Pancreas (tissue), 10 donors: ENCODE measurements around the gene PCDH1. TPM values are rescaled to one million over a fixed set of nuclear protein-coding genes. Genes with fewer than 3 reads are reported as not detected.
A peak's percentile ranks its signal among the peaks of the same experiment; 100 is the strongest.

Experiments
- ATAC-seq, 4 donors: fragments of 200-7000 bp; cut with Tn5 transposase; one replicate each; pipeline versions ENCODE4 v1.8.0 to v1.9.1; 2020; ENCODE audit warnings: mild to moderate bottlenecking in 4 of 4, moderate library complexity in 4 of 4
- DNase-seq, 6 donors: peaks; one replicate each; pipeline ENCODE4 v3.0.0-alpha.2; 2020
- FAIRE-seq: peaks from 2 replicates; lab custom pipeline; 2012; peaks lifted over from hg19 to GRCh38; lab: Jason Lieb, UNC
- H3K27ac ChIP-seq, 4 donors: fragments of 200-600 bp; sonication (generic); 1 replicate in 3 of 4; 2 replicates in 1 of 4; pipeline versions ENCODE4 v1.5.0 to v1.8.0; 2020
- H3K27me3 ChIP-seq, 4 donors: fragments of 200-600 bp; one replicate each; pipeline ENCODE4 v1.8.0; 2021
- H3K36me3 ChIP-seq, 3 donors: fragments of 200-600 bp; sonication (generic) in 1 of 3; one replicate each; pipeline versions ENCODE4 v1.5.0 to v1.8.0; 2020 to 2021
- H3K4me1 ChIP-seq, 3 donors: fragments of 200-600 bp; one replicate each; pipeline ENCODE4 v1.8.0; 2021
- H3K4me3 ChIP-seq, 4 donors: fragments of 200-600 bp; sonication (generic) in 2 of 4; one replicate each; pipeline versions ENCODE4 v1.5.0 to v1.8.0; 2020 to 2021
- H3K9me3 ChIP-seq, 4 donors: fragments of 200-600 bp; one replicate each; pipeline ENCODE4 v1.8.0; 2021
- WGBS, 2 donors: extraction: QIAGEN DNeasy Blood & Tissue Kit; methylation state at CpG; one replicate each; pipeline ENCODE4 v1.1.7; 2013; 5-methylcytosine and 5-hydroxymethylcytosine counted together
- intact Hi-C, 3 donors: fragments of 100-400 bp; cut with DNase I; formaldehyde crosslinking; loops; one replicate each; pipeline versions ENCODE4 v1.11.1 to v1.14.2; 2022
- polyA plus RNA-seq, 2 donors: library from polyadenylated mRNA; stranded (reverse); fragments of 200-250 nt; gene quantifications; one replicate each; pipeline ENCODE4 v1.2.3, GENCODE V29; 2013
- total RNA-seq, 6 donors: library from RNA; stranded (reverse); fragmentation: NEBNext Ultra II Directional in 4 of 6; extraction: Animal tissue kit (Norgen Biotek cat#: 25700) in 4 of 6; gene quantifications; one replicate each; pipeline versions ENCODE4 v1.2.1 to v1.2.4, GENCODE V29; 2021 to 2023
- TF ChIP-seq, protein P1 (sequence below), 4 donors: fragments of 200-600 bp; sonication (generic) in 3 of 4; IDR thresholded peaks; one replicate each; pipeline versions ENCODE4 v1.5.0 to v1.8.0; 2021; ENCODE audit warnings: antibody characterized with exemption in 4 of 4
- donor health status: healthy with polysubstance abuse.
- donor health status: DM: no; HTN: no; CAD: no; lungs with moderate emphysema.
- donor health status: DM: no; HTN: no; CAD: no.
- donor health status: control.
- donor health status: control.
- donor health status: Bipolar disorder and iron deficiency.
- donor health status: DM: yes; HTN: yes; CAD: no.
- donor health status: DM: no; HTN: no; CAD: no.
- donor health status: DM: no; HTN: no; CAD: no.
- donor health status: DM: yes; HTN: yes; CAD: no.

Gene PCDH1
- total and polyA plus RNA-seq, 8 donors = 6.8 to 30.7 (median 13.4) TPM

DNA sequence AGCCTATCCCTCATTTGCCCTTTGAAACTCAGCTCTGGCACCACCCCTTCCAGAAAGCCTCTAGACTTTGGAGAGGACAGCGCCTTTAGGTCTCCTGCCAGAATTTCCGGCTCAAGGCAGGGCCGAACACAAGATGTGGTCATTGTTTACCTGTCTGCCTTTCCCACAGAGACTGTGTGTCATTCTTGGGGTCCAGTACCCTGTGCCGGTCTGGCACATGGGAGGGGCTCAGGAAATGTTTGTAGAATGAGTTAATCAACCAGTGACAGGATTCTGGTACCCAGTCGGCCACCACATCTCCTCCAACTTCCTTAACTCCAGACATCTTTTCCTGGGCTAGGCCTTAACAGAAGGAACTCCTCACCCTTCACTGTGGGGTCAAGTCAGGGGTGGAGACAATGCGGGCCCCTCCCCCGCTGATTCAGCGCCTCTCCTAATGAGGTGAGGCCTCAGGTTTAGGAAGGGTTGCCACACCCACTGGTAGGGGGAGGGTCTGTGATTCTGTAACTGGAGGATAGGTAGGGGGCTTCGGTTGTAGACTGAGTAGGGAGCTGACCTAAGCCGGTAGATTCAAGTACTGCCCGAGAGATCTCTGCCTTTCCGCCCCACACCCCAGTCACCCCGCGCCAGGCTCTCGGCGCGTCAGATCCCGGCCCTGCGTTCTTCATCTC, 29.3 kb downstream of the PCDH1 start:
- Histone ChIP-seq H3K4me1 (peaks cover 5 to 25% (median 13%) of the 10 kb centered on the region in 3 donors), H3K4me3 (peak overlapping the region; percentile 33 to 67 (median 46)), H3K27ac (peak overlapping the region; percentile 95 to 100 (median 98)), H3K27me3 (no peaks in the 10 kb centered on the region), H3K36me3 (no peaks in the 10 kb centered on the region), H3K9me3 (no peaks in the 10 kb centered on the region)
- FAIRE-seq (no peak), ATAC-seq (peak; percentile 19 to 70 (median 54)), DNase-seq (peak in 5 of 6 donors; percentile 71 to 83 (median 75))
- WGBS, 2 donors = 4 to 6% methylated on average over 15 to 19 of the region's 19 CpGs
- intact Hi-C loops = no loop called here
- TF ChIP-seq, protein P1, sequence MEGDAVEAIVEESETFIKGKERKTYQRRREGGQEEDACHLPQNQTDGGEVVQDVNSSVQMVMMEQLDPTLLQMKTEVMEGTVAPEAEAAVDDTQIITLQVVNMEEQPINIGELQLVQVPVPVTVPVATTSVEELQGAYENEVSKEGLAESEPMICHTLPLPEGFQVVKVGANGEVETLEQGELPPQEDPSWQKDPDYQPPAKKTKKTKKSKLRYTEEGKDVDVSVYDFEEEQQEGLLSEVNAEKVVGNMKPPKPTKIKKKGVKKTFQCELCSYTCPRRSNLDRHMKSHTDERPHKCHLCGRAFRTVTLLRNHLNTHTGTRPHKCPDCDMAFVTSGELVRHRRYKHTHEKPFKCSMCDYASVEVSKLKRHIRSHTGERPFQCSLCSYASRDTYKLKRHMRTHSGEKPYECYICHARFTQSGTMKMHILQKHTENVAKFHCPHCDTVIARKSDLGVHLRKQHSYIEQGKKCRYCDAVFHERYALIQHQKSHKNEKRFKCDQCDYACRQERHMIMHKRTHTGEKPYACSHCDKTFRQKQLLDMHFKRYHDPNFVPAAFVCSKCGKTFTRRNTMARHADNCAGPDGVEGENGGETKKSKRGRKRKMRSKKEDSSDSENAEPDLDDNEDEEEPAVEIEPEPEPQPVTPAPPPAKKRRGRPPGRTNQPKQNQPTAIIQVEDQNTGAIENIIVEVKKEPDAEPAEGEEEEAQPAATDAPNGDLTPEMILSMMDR (IDR thresholded peaks at IDR 0.05) = no peak

- DNase-seq = peak in 1 of 6 donors; percentile 18
- intact Hi-C loops = no loop called here
- 74% methylated on average over 10 of the region's 10 CpGs for WGBS, 2 donors
- Histone ChIP-seq H3K9me3 (no peaks in the 10 kb centered on the region), H3K27ac (no peak overlapping the region), H3K4me1 (peaks cover 15 to 43% (median 26%) of the 10 kb centered on the region in 3 donors), H3K4me3 (no peak overlapping the region), H3K36me3 (no peaks in the 10 kb centered on the region), H3K27me3 (no peaks in the 10 kb centered on the region)
- TF ChIP-seq, protein P1 (IDR thresholded peaks at IDR 0.05) = no peak
- no peak for FAIRE-seq
- no peak for ATAC-seq
Measured at GRCh38 chr5:141846031-141846430, 32.2 kb downstream of the PCDH1 start.

DNA sequence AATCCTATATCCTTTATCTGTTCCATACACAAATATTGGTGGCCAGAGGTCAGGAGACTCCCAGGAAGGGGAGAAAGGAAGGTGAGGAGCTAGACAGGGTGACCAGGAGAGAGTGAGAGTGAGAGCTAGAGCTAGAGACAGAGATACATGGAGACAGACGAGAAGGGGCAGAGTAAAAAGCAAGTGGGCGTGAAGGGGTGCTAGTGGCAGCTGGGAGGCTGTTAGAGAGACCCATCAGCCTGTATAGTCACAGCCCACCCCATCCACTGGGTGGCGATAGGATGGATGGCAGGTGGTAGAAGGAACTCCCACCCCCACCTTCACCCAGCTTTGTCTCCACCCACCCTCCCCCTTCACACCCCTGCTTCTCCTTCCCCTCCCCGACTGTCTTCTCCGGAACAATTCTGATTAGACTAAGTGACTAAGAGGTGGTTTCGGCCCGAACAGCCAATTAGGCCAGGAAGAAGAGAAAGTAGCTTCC, 32.8 kb downstream of the PCDH1 start:
- Histone ChIP-seq H3K4me3 (no peak overlapping the region), H3K27me3 (no peaks in the 10 kb centered on the region), H3K9me3 (no peaks in the 10 kb centered on the region), H3K4me1 (peaks cover 17 to 47% (median 30%) of the 10 kb centered on the region in 3 donors), H3K27ac (no peak overlapping the region), H3K36me3 (no peaks in the 10 kb centered on the region)
- TF ChIP-seq, protein P1 (IDR thresholded peaks at IDR 0.05) = no peak
- FAIRE-seq (no peak), DNase-seq (no peak), ATAC-seq (no peak)
- intact Hi-C loops = no loop called here
- WGBS, 2 donors = 37 to 43% methylated on average over 5 to 6 of the region's 7 CpGs

DNA sequence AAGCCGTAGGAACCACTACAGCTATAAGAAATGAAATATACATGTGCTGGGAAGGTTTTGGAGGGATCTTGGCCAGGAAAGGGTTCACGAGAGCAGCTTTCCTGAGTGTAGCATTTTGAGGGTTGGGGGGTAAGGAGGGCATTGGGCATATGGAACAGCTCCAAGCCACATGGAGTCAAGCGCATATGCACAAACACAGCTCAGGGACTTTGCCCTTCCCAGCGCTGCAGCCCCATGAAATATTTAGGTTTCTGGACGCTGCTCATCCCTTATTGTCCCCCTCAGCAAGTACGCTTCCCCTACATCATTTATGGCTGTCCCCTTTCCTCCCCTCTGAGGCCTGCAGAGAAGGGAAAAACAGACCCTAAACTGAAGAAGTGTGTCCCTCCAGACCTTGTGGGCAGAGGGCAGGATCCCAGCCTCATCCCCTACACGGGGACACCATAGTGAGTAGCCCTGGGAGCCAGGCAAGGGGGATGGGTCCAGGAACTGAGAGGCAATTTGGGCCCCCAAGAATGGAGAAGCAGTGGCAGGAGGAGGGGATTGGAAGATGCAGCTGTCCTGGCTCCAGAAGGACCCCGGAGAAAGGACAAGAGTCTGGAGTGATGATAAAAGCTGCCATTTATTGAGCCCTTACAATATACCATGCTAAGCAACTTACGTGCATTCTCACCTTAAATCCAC, 33.7 kb downstream of the PCDH1 start:
- Histone ChIP-seq H3K36me3 (no peaks in the 10 kb centered on the region), H3K9me3 (no peaks in the 10 kb centered on the region), H3K27me3 (no peaks in the 10 kb centered on the region), H3K4me3 (no peak overlapping the region), H3K4me1 (peaks cover 17 to 47% (median 30%) of the 10 kb centered on the region in 3 donors), H3K27ac (no peak overlapping the region)
- DNase-seq = no peak
- intact Hi-C loops = no loop called here
- TF ChIP-seq, protein P1 (IDR thresholded peaks at IDR 0.05) = no peak
- WGBS, 2 donors = 73 to 75% methylated on average over 9 of the region's 9 CpGs
- ATAC-seq = no peak
- FAIRE-seq = no peak
